Mesothelial cell of epicardium (in vitro differentiated cells): ENCODE measurements around the gene SH3RF3. TPM values are rescaled to one million over a fixed set of nuclear protein-coding genes. Genes with fewer than 3 reads are reported as not detected.

Experiments used
- DNase-seq, 2 experiments: peaks; one replicate each; pipeline ENCODE4 v3.0.0; 2021; ENCODE audit warnings: low spot score in 2 of 2; ENCODE audit not compliant: unreplicated experiment in 2 of 2
- H3K27ac Mint-ChIP-seq: 2 replicates; pipeline ENCODE4 v1.8.0; 2021; ENCODE audit warnings: mixed read lengths
- H3K27me3 Mint-ChIP-seq: 2 replicates; pipeline ENCODE4 v1.8.0; 2021; ENCODE audit warnings: low read depth, mixed read lengths
- H3K36me3 Mint-ChIP-seq: 2 replicates; pipeline ENCODE4 v1.8.0; 2021; ENCODE audit warnings: mixed read lengths
- H3K4me1 Mint-ChIP-seq: 2 replicates; pipeline ENCODE4 v1.8.0; 2021; ENCODE audit warnings: mixed read lengths
- H3K4me3 Mint-ChIP-seq: 2 replicates; pipeline ENCODE4 v1.8.0; 2021; ENCODE audit warnings: mild to moderate bottlenecking, moderate library complexity, mixed read lengths
- H3K9me3 Mint-ChIP-seq: 2 replicates; pipeline ENCODE4 v1.8.0; 2021; ENCODE audit warnings: mixed read lengths
- CTCF ChIP-seq: fragments of 200-600 bp; sonication (generic); IDR thresholded peaks from one replicate; pipeline ENCODE4 v1.5.0; 2021; ENCODE audit warnings: antibody characterized with exemption; ENCODE audit not compliant: unreplicated experiment
- total RNA-seq: library from RNA; stranded (reverse); gene quantifications from 3 replicates; pipeline ENCODE4 v1.2.1, GENCODE V29; 2021

The SH3RF3 gene
- total RNA-seq, 1 donor from 2014 or later, result 2.7 TPM

GRCh38 chr2:109406301-109406700 is 277.3 kb downstream of the SH3RF3 start:
- no peaks in the 10 kb centered on the region for H3K9me3 Mint-ChIP-seq
- H3K4me3 Mint-ChIP-seq, result no peak overlapping the region
- TF ChIP-seq CTCF, result no peak
- H3K27ac Mint-ChIP-seq, result no peak overlapping the region
- no peaks in the 10 kb centered on the region for H3K27me3 Mint-ChIP-seq
- H3K36me3 Mint-ChIP-seq, result no peaks in the 10 kb centered on the region
- DNase-seq, result no peak
- H3K4me1 Mint-ChIP-seq, result peaks cover 22% of the 10 kb centered on the region

- Mint-ChIP-seq H3K9me3 (no peaks in the 10 kb centered on the region), H3K4me1 (peaks cover 28% of the 10 kb centered on the region), H3K27ac (no peak overlapping the region), H3K36me3 (no peaks in the 10 kb centered on the region), H3K27me3 (no peaks in the 10 kb centered on the region), H3K4me3 (no peak overlapping the region)
- DNase-seq, result no peak
- TF ChIP-seq CTCF, result no peak
Observed at GRCh38 chr2:109407276-109408042, 278.5 kb downstream of the SH3RF3 start.

- Mint-ChIP-seq H3K27me3 (no peaks in the 10 kb centered on the region), H3K36me3 (no peaks in the 10 kb centered on the region), H3K27ac (no peak overlapping the region), H3K9me3 (no peaks in the 10 kb centered on the region), H3K4me1 (peaks cover 28% of the 10 kb centered on the region), H3K4me3 (no peak overlapping the region)
- TF ChIP-seq CTCF, result no peak
- no peak for DNase-seq
Observed at GRCh38 chr2:109408043-109408335, 279.0 kb downstream of the SH3RF3 start.

- H3K36me3 Mint-ChIP-seq, result no peaks in the 10 kb centered on the region
- no peak overlapping the region for H3K27ac Mint-ChIP-seq
- H3K4me1 Mint-ChIP-seq, result peaks cover 28% of the 10 kb centered on the region
- DNase-seq, result no peak
- H3K4me3 Mint-ChIP-seq, result no peak overlapping the region
- H3K27me3 Mint-ChIP-seq, result no peaks in the 10 kb centered on the region
- TF ChIP-seq CTCF, result no peak
- H3K9me3 Mint-ChIP-seq, result no peaks in the 10 kb centered on the region
Observed at GRCh38 chr2:109409321-109410038, 280.5 kb downstream of the SH3RF3 start.

- DNase-seq, result peak in 1 of 2 experiments; percentile 43
- no peak for TF ChIP-seq CTCF
- H3K27ac Mint-ChIP-seq, result no peak overlapping the region
- H3K36me3 Mint-ChIP-seq, result no peaks in the 10 kb centered on the region
- no peaks in the 10 kb centered on the region for H3K9me3 Mint-ChIP-seq
- H3K27me3 Mint-ChIP-seq, result no peaks in the 10 kb centered on the region
- H3K4me1 Mint-ChIP-seq, result peaks cover 28% of the 10 kb centered on the region
- H3K4me3 Mint-ChIP-seq, result no peak overlapping the region
Observed at GRCh38 chr2:109410039-109410815, 281.2 kb downstream of the SH3RF3 start.
